Measurements from ENCODE around the gene SERP2.

Gene SERP2

GRCh38 chr13:44414716-44415115 lies 41.1 kb downstream of the SERP2 start:
- DNase-seq = no peak

DNA sequence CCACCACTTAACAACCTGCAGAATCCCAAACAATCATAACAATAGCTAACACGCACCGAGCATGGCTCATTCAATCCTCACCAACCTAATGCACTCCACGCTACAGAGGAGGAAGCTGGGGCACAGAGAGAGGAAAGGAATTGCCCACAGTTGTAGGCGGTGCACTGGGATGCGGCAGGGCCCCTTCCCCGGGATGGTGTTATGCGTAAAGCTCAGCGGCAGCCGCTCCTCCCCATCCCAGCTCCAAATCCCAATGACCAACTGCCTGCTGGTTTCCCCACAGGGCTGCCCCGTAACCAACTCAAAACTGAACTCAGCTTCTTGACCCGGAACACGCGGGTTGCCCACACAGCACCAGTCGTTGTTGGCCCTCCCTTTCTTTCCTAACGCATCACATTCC lies 42.2 kb downstream of the SERP2 start:
- DNase-seq = no peak

- no peak for DNase-seq
Observed at GRCh38 chr13:44416301-44416700, 42.7 kb downstream of the SERP2 start.

DNA sequence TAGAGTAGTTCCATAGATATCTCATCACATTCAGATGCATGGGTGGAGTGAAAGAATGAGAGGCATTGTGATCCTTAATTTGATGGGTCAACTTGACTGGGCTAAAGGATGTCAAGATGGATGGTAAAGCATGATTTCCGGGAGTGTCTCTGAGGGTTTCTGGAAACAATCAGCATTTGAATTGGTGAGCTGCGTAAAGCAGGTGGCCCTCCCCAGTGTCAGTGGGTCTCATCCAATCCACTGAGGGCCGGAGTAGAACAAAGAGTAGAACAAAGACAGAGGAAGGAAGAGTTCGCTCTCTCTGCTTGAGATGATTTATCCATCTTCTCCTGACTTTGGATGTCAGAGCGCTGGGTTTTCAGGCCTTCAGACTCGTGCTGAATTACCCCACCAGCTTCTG lies 43.1 kb downstream of the SERP2 start:
- no peak for DNase-seq

DNA sequence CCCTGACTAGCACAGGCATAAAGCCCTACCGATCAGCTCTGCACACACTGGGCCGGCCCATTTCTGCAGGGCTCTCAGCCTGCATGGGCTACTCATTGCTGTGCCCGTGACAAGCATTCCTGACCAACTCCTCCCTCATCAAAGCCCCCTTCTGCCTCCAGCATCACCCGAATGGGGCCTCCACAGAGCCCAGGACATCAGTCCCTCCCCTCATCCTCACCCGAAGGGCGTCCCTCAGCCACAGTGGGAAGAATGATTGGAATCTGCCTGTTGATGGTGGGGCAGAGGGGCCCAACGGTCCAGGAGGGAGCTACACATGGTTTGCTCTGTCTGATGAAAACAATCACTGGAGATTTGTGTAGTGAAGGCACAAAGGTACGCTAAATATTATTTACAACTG lies 43.8 kb downstream of the SERP2 start:
- DNase-seq = no peak

DNA sequence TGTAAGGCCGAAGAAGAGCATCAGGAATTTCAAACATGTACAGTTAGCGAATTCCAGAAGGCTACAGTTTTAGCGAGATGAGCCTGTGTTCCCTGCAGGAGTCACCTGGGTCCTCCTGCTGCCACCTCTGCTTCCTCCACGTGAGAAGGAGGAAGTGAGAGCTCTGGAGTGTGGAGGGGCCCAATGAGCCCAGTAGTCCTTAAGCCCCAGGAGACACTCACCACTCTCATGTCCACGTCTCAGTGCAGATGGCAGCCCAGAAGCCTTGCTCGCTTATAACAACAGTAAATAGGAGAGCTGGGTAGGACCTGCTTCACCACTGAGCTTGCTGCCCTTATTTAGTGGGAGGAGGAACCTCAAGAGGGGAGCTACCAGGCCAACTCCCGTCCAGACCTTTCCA lies 44.3 kb downstream of the SERP2 start:
- no peak for DNase-seq

DNA sequence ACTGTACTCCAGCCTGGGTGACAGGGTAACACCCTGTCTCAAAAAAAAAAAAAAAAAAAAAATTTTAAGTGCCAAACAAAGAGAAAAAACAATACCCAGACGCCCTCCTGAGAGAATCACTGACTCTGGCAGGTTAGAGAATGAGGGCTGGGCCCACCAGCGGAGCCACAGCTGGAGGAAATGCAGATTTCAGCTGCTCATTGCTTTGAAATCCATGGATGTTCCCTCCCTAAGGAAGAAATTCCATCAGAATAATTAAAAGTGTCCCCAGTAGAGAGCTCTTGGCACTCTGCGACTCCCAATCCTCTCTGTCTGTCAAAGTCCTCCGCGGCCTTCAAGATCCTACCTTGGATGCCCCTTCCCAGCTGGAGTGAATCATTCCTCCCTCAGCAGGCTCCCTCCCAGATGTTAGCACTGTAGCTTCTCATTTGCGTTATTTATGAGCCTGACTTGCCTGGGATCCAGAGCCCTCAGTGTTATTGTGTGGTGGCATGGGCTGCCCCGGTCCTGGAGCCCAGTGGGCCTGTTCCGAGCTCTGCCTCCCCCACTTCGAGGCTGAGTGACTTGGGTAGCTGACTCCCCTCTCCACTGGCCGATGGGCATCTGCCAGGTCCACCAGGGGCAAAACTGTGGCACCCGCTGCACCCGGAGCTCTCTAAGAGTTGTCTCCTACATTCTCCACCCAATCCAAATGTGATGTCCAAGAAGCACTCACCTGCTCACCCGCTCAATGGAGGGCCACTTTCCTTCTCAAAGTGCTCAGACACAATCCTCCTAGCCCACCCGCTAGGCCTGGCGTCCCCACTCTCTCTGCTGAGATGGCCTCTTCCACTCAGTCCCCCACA lies 47.0 kb downstream of the SERP2 start:
- no peak for DNase-seq

GRCh38 chr13:44421853-44422525 lies 48.4 kb downstream of the SERP2 start:
- no peak for DNase-seq

GRCh38 chr13:44422755-44423643 lies 49.4 kb downstream of the SERP2 start:
- DNase-seq = no peak

DNA sequence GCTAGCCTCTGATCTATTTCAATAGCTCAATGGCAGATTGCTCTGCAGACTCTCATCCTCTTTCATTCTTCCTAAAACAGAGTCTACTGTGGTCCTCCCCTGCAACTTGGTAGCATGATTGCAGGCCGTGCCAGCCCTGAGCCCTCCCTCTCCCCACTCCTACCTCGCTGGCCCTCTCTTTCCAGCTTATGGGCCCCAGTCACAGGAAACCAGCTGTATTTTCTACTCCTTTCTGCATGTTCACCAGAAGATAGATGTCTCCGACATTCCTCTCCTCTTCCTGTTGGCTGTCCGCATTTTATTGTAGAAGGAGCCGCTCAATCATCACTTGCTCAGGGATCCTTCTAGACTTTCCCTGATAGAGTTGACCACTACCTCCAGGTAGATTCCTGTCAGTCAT lies 50.2 kb downstream of the SERP2 start:
- DNase-seq = no peak

GRCh38 chr13:44425041-44425814 lies 51.6 kb downstream of the SERP2 start:
- DNase-seq = no peak

- no peak for DNase-seq
Observed at GRCh38 chr13:44425815-44426078, 52.1 kb downstream of the SERP2 start.

DNA sequence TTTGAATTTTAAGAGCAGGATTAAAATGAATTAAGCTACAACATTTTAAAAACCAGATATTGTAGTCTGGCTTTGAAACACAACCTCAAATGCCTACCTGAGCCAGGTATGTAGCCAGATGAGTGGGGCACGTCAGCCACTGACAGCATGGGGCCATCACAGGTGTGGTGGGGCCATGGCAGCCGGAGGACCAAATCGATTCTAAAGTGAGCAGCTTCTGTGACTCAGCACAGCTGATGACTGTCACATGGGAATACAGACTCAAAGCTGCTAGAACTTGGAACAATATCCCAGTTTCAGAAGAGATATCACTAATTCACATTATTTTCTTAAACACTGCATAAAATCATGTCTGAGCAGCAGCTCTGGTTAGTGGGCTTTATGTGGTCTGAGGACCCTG lies 52.8 kb downstream of the SERP2 start:
- no peak for DNase-seq

DNA sequence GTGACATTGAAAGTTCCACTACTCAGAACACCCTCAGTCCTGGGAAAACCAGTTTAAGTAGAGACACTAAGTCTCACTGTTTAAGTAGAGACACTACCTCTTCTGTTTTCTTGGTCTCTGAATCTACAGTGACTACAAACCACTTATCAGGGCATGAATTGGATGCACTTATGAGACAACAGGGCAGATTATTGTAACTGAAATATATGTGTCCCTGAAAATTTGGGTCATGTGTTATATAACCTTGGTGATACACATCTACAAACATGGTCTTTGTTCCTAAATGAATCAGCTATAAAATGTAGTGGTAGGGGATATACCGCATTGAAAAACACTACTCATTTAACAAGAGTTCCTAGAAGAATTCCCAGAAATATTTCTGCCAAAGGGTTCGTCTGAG lies 55.7 kb downstream of the SERP2 start:
- DNase-seq = no peak

DNA sequence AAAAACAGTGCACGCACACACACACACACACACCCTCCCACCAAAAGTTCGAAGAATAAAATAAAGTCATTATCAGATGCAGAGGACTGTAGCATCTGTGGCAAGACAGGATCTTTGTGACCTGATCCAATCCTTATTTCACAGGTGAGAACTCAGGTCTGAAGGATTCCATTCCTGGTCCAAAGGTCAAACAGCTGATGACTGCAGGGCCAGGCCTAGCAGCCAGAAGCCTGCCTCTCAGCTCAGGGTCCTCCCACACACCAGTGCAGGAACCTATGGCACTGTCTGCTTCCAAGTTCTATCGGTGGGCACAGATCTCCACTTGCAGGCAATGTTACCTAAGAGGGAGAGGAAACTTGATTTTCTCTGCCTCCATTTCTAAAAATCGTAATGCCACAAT lies 57.5 kb downstream of the SERP2 start:
- DNase-seq = no peak

- no peak for DNase-seq
Observed at GRCh38 chr13:44432650-44433049, 59.0 kb downstream of the SERP2 start.

- DNase-seq = no peak
Observed at GRCh38 chr13:44433863-44434765, 60.5 kb downstream of the SERP2 start.

DNA sequence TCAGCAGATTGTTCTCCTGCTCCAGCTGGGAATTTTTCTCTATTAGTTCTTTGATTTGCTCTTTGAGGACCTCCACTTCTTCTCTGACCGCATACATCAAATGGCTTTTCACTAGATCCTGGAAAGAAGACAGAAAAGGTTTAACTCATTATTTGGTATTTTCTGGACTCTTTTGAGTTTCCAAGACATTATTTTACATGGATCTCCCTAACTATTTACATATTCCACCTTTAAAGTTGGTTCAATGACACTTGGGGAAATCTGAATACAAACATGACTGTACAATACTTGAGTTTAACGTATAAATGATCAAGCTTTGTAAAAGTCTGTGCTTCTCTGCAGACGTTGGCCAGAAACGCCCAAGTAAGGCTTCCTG lies 61.1 kb downstream of the SERP2 start:
- DNase-seq = no peak

DNA sequence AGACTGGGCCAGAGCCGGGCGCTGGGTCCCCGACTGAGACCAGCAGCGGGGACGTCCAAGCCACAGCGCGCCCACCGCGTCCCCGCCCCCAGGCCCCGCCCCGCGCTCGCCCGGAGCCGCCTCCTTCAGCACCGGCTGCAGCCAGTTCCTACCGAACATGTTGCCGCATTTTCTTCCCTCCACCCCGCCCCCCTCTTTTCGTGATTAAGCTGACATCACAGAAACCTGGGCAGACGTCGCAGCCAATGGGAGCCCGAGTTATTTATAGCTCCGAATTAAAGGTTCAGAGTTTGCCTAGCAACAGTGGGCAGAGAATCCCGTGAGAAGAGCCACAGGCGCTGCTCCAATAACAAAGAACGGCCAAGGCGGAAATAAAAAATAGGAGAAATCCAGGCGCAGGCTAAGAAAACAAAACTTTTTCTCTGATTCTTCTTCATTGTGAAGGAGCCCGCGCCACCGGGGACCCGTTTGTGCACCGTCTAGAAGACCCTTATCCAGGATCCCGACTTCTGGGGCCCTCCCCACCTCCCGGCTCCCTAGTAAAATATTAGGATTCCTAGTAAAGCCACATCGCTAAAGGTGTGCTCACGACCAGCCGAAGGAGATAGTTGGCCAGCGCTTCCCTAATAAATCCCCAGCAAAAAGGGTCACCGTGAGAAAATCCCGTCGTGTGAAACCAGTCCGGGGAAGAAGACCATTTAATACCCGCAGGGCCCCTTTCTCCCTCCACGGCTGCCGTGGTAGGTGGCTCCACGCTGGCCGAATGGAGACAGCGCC lies 61.7 kb downstream of the SERP2 start:
- peak; percentile 95 to 98 for DNase-seq

GRCh38 chr13:44435919-44436510 lies 62.4 kb downstream of the SERP2 start:
- DNase-seq = no peak

Measured in NCI-H524 (cell line).